B cell (primary cell): ENCODE results near the gene CEP63. TPM values are rescaled to one million over a fixed set of nuclear protein-coding genes. Genes with fewer than 3 reads are reported as not detected.

Experiments
- ATAC-seq: fragments of 200-7000 bp; cut with Tn5 transposase; one replicate; pipeline ENCODE4 v1.10.0; 2021; ENCODE audit warnings: low read depth, mild to moderate bottlenecking, moderate number of reproducible peaks, moderate library complexity
- CTCF ChIA-PET: fragments of 350-600 bp; sonication (Branson Sonifier 250); formaldehyde crosslinking; loops from one replicate; lab custom pipeline; 2021; ENCODE audit warnings: antibody characterized with exemption, inconsistent platforms; lab: Charles Lee
- POLR2A ChIA-PET: fragments of 350-600 bp; sonication (Branson Sonifier 250); formaldehyde crosslinking; loops from one replicate; lab custom pipeline; 2021; ENCODE audit warnings: antibody characterized with exemption; lab: Charles Lee
- DNase-seq: peaks from one replicate; pipeline ENCODE4 v3.0.0; 2013
- H2AFZ ChIP-seq: 2 replicates; pipeline ENCODE4 v1.6.1; 2012; ENCODE audit warnings: mild to moderate bottlenecking, low read depth, low read length; ENCODE audit not compliant: insufficient read depth, poor library complexity, severe bottlenecking
- H3K27ac ChIP-seq, 2 donors: 1 replicate in 1 of 2; 2 replicates in 1 of 2; pipeline ENCODE4 v1.5.1; 2012 to 2013; ENCODE audit warnings: low read length in 2 of 2, mild to moderate bottlenecking in 2 of 2, moderate library complexity in 1 of 2
- H3K27me3 ChIP-seq, 4 experiments: fragments of 200-600 bp in 1 of 4; sonication (generic) in 1 of 4; replicated peaks in 1 of 4; 1 replicate in 2 of 4; 2 replicates in 2 of 4; pipeline versions ENCODE4 v1.6.1 to v1.7.0; 2013 to 2016; ENCODE audit warnings: low read length in 3 of 4, mild to moderate bottlenecking in 2 of 4, mixed read lengths in 1 of 4, moderate library complexity in 1 of 4; ENCODE audit not compliant: insufficient read depth in 4 of 4, control insufficient read depth in 3 of 4; ENCODE audit errors: control extremely low read depth in 1 of 4
- H3K36me3 ChIP-seq, 2 experiments: replicated peaks in 1 of 2; 1 replicate in 1 of 2; 2 replicates in 1 of 2; pipeline versions ENCODE4 v1.6.1 to v1.7.1; 2013; ENCODE audit warnings: low read length in 1 of 2; ENCODE audit not compliant: insufficient read depth in 2 of 2, control insufficient read depth in 1 of 2; ENCODE audit errors: control extremely low read depth in 1 of 2, extremely low read depth in 1 of 2
- H3K4me1 ChIP-seq, 2 donors: fragments of 200-600 bp in 1 of 2; sonication (generic) in 1 of 2; 1 replicate in 1 of 2; 2 replicates in 1 of 2; pipeline versions ENCODE4 v1.5.1 to v1.6.1; 2013 to 2017; ENCODE audit warnings: low read length in 2 of 2; ENCODE audit not compliant: control insufficient read depth in 2 of 2, insufficient read depth in 2 of 2
- H3K4me2 ChIP-seq: replicated peaks from 2 replicates; pipeline ENCODE3; 2012; ENCODE audit warnings: mild to moderate bottlenecking, low read depth, low read length; ENCODE audit not compliant: poor library complexity, severe bottlenecking
- H3K4me3 ChIP-seq, 5 experiments: fragments of 200-600 bp in 1 of 5; sonication (generic) in 1 of 5; 1 replicate in 3 of 5; 2 replicates in 2 of 5; pipeline versions ENCODE4 v1.5.1 to v1.7.0; 2011 to 2016; ENCODE audit warnings: low read length in 4 of 5, mild to moderate bottlenecking in 4 of 5, low read depth in 2 of 5, control low read depth in 1 of 5, moderate library complexity in 1 of 5; ENCODE audit not compliant: insufficient read depth in 1 of 5; ENCODE audit errors: control extremely low read depth in 1 of 5, extremely low read depth in 1 of 5
- H3K79me2 ChIP-seq: fragments of 200-600 bp; sonication (generic); one replicate; pipeline ENCODE4 v1.6.0; 2016; ENCODE audit warnings: low read length; ENCODE audit not compliant: control insufficient read depth, insufficient read depth
- H3K9ac ChIP-seq: fragments of 200-600 bp; sonication (generic); 2 replicates; pipeline ENCODE4 v1.6.1; 2017; ENCODE audit warnings: mild to moderate bottlenecking, low read length, moderate library complexity
- H3K9me3 ChIP-seq, 3 donors: one replicate each; pipeline versions ENCODE4 v1.6.1 to v1.7.1; 2013; ENCODE audit warnings: low read length in 2 of 3; ENCODE audit not compliant: control insufficient read depth in 2 of 3, insufficient read depth in 1 of 3; ENCODE audit errors: control extremely low read depth in 1 of 3
- H4K20me1 ChIP-seq: 2 replicates; pipeline ENCODE4 v1.6.0; 2012; ENCODE audit warnings: mild to moderate bottlenecking, low read length; ENCODE audit not compliant: insufficient read depth, control insufficient read depth, poor library complexity, severe bottlenecking
- H3K27ac Mint-ChIP-seq: one replicate; pipeline ENCODE4 v1.8.0; 2021; ENCODE audit warnings: mixed read lengths
- H3K27me3 Mint-ChIP-seq: one replicate; pipeline ENCODE4 v1.8.0; 2021; ENCODE audit warnings: mixed read lengths
- H3K4me1 Mint-ChIP-seq: one replicate; pipeline ENCODE4 v1.8.0; 2021; ENCODE audit warnings: mixed read lengths
- H3K4me3 Mint-ChIP-seq: one replicate; pipeline ENCODE4 v1.8.0; 2021; ENCODE audit warnings: mixed read lengths
- H3K9me3 Mint-ChIP-seq: one replicate; pipeline ENCODE4 v1.8.0; 2022; ENCODE audit warnings: mixed read lengths; ENCODE audit not compliant: insufficient read depth
- CTCF ChIP-seq: fragments of 200-600 bp; IDR thresholded peaks from one replicate; pipeline ENCODE4 v1.8.0; 2022; ENCODE audit warnings: antibody characterized with exemption, mild to moderate bottlenecking
- EZH2 ChIP-seq: IDR thresholded peaks from 2 replicates; pipeline ENCODE4 v1.6.1; 2012; ENCODE audit warnings: borderline replicate concordance, low read depth, mild to moderate bottlenecking, moderate library complexity, low read length; ENCODE audit not compliant: insufficient read depth, poor library complexity, severe bottlenecking
- WGBS: methylation state at CpG from one replicate; pipeline ENCODE4 v1.1.5; 2013; ENCODE audit warnings: missing lambda C conversion rate; ENCODE audit not compliant: insufficient coverage; 5-methylcytosine and 5-hydroxymethylcytosine counted together
- intact Hi-C: fragments of 100-400 bp; cut with micrococcal nuclease; formaldehyde crosslinking; loops from one replicate; pipeline ENCODE4 v1.10.0; 2022
- polyA plus RNA-seq: library from polyadenylated mRNA; depleted of rRNA; stranded (reverse); fragments of >200 nt; gene quantifications from 2 replicates; pipeline ENCODE4 v1.2.3, GENCODE V29; 2012
- total RNA-seq, 2 donors: library from RNA; stranded (reverse); fragments of 120-200 nt in 1 of 2; gene quantifications; 1 replicate in 1 of 2; 2 replicates in 1 of 2; pipeline versions ENCODE4 v1.2.3 to v1.2.4, GENCODE V29; 2013 to 2022

Gene CEP63
- total and polyA plus RNA-seq, 2 donors (not counting 1 experiment from before 2014, with no cell fraction given): 9.6 to 35.6 TPM

- no peaks in the 10 kb centered on the region for H4K20me1 ChIP-seq
- ChIA-PET POLR2A (no interaction called here), CTCF (interaction anchor here (0.6 kb wide), 1 partner anchor 360 kb away, joined by 4 read pairs; no protein-coding TSS in a partner anchor)
- no peak overlapping the region for H3K4me3 ChIP-seq
- DNase-seq (no peak), ATAC-seq (no peak)
- intact Hi-C loops: no loop called here
- no peak overlapping the region for H3K27ac Mint-ChIP-seq
- no peaks in the 10 kb centered on the region for H3K79me2 ChIP-seq
- no peaks in the 10 kb centered on the region for H3K27me3 ChIP-seq
- no peak for TF ChIP-seq EZH2
- no peak for TF ChIP-seq CTCF
- H3K9ac ChIP-seq: no peak overlapping the region
- H3K36me3 ChIP-seq: no peaks in the 10 kb centered on the region
- no peak overlapping the region for H2AFZ ChIP-seq
- no peaks in the 10 kb centered on the region for H3K4me1 Mint-ChIP-seq
- peaks cover 14% of the 10 kb centered on the region for H3K27me3 Mint-ChIP-seq
- H3K27ac ChIP-seq: no peak overlapping the region
- no peak overlapping the region for H3K4me3 Mint-ChIP-seq
- no peaks in the 10 kb centered on the region for H3K9me3 ChIP-seq
- no peaks in the 10 kb centered on the region for H3K9me3 Mint-ChIP-seq
- 91% methylated on average over 2 of the region's 4 CpGs for WGBS
- H3K4me1 ChIP-seq: no peaks in the 10 kb centered on the region
- H3K4me2 ChIP-seq: no peak overlapping the region
These were observed 22.2 kb upstream of the CEP63 start for GRCh38 chr3:134463676-134464063.

- Mint-ChIP-seq H3K27ac (no peak overlapping the region), H3K27me3 (peaks cover 13% of the 10 kb centered on the region), H3K9me3 (no peaks in the 10 kb centered on the region), H3K4me1 (no peaks in the 10 kb centered on the region), H3K4me3 (no peak overlapping the region)
- TF ChIP-seq EZH2 (no peak), CTCF (no peak)
- no peak overlapping the region for H3K9ac ChIP-seq
- ChIA-PET CTCF (no interaction called here), POLR2A (no interaction called here)
- WGBS: 84% methylated on average over 8 of the region's 13 CpGs
- no peaks in the 10 kb centered on the region for H3K27me3 ChIP-seq
- no peaks in the 10 kb centered on the region for H4K20me1 ChIP-seq
- H3K79me2 ChIP-seq: no peaks in the 10 kb centered on the region
- no peaks in the 10 kb centered on the region for H3K4me1 ChIP-seq
- H3K36me3 ChIP-seq: no peaks in the 10 kb centered on the region
- no peaks in the 10 kb centered on the region for H3K9me3 ChIP-seq
- H3K4me3 ChIP-seq: no peak overlapping the region
- H3K4me2 ChIP-seq: no peak overlapping the region
- intact Hi-C loops: no loop called here
- no peak overlapping the region for H3K27ac ChIP-seq
- DNase-seq (no peak), ATAC-seq (no peak)
- H2AFZ ChIP-seq: no peak overlapping the region
These were observed 21.7 kb upstream of the CEP63 start for GRCh38 chr3:134464064-134464688.
